HEK293T (cell line): Measurements from ENCODE around the gene THOP1.

Experiments used
- CTBP1 ChIP-seq: fragments of 450-650 bp; IDR thresholded peaks from 2 replicates; pipeline ENCODE4 v1.6.1; 2016; ENCODE audit warnings: borderline replicate concordance
- FOXA1 ChIP-seq: fragments of 450-650 bp; IDR thresholded peaks from 2 replicates; pipeline ENCODE4 v1.6.1; 2016; ENCODE audit warnings: mild to moderate bottlenecking
- FOXK2 ChIP-seq: fragments of 450-650 bp; IDR thresholded peaks from 2 replicates; pipeline ENCODE4 v1.6.1; 2016; ENCODE audit warnings: mild to moderate bottlenecking
- FOXM1 ChIP-seq: fragments of 450-650 bp; IDR thresholded peaks from 2 replicates; pipeline ENCODE4 v1.6.1; 2017; ENCODE audit warnings: mild to moderate bottlenecking, borderline replicate concordance
- SP1 ChIP-seq: fragments of 450-650 bp; IDR thresholded peaks from 2 replicates; pipeline ENCODE4 v1.6.1; 2017
- SUZ12 ChIP-seq: fragments of 450-650 bp; IDR thresholded peaks from 2 replicates; pipeline ENCODE4 v1.6.1; 2016; ENCODE audit warnings: mild to moderate bottlenecking

DNA sequence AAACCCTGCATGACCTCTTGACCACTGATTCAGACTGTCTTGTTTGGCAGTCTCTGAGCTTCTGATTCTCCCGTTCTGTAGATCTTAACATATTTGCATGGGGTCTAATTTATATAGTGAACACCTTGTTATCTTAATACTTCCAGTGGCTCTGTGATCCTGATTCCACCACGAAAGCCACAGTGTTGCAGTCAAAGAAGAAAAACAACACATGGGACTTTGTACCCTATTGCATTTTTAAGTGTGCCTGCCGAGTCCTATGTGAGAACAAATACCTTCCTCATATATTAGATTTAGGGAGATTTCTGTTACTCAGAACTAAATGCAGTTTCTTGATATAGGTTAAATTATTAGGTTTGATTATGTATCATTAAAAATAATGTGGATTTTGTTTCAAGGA, 69.5 kb downstream of the THOP1 start:
- TF ChIP-seq FOXK2, result no peak
- TF ChIP-seq SP1, result no peak
- TF ChIP-seq FOXM1, result no peak
- no peak for TF ChIP-seq FOXA1
- no peak for TF ChIP-seq SUZ12
- no peak for TF ChIP-seq CTBP1
